OCI-LY7 (cell line): ENCODE data around the gene SC5D. TPM values are rescaled to one million over a fixed set of nuclear protein-coding genes. Genes with fewer than 3 reads are reported as not detected.

Experiments used
- BruUV-seq: library from RNA; stranded (reverse); fragments of 400-500 nt; replicated peaks from 2 replicates; lab custom pipeline; 2021; lab: Mats Ljungman, UMichigan
- CTCF ChIA-PET: fragments of 300-600 bp; sonication (Branson Sonifier 250); formaldehyde crosslinking; loops from one replicate; lab custom pipeline; 2022; ENCODE audit warnings: antibody characterized with exemption; ENCODE audit not compliant: unreplicated experiment; lab: Charles Lee
- POLR2A ChIA-PET: fragments of 300-600 bp; sonication (Branson Sonifier 250); formaldehyde crosslinking; loops from one replicate; lab custom pipeline; 2022; ENCODE audit warnings: antibody characterized with exemption; lab: Charles Lee
- DNase-seq: peaks from one replicate; pipeline ENCODE4 v3.0.0-alpha.2; 2015; ENCODE audit warnings: low spot score
- H2AFZ ChIP-seq: fragments of 200-600 bp; sonication (generic), shearing (Covaris generic); 2 replicates; pipeline ENCODE4 v1.6.1; 2014; ENCODE audit warnings: mild to moderate bottlenecking, antibody characterized with exemption, low read length, moderate library complexity
- H3K27ac ChIP-seq: fragments of 200-600 bp; sonication (generic); 2 replicates; pipeline ENCODE4 v1.5.1; 2014; ENCODE audit warnings: mixed run types, low read depth, mild to moderate bottlenecking, moderate library complexity, low read length, inconsistent platforms; ENCODE audit not compliant: poor library complexity, severe bottlenecking
- H3K36me3 ChIP-seq: fragments of 200-600 bp; sonication (generic); 2 replicates; pipeline ENCODE4 v1.6.1; 2014; ENCODE audit warnings: mild to moderate bottlenecking, antibody characterized with exemption, low read length, moderate library complexity, mixed read lengths; ENCODE audit not compliant: insufficient read depth
- H3K4me1 ChIP-seq: fragments of 200-600 bp; sonication (generic); 2 replicates; pipeline ENCODE4 v1.5.1; 2014; ENCODE audit warnings: mild to moderate bottlenecking, low read length; ENCODE audit not compliant: insufficient read depth, poor library complexity, severe bottlenecking
- H3K4me2 ChIP-seq: fragments of 200-600 bp; sonication (generic); 2 replicates; pipeline ENCODE4 v1.6.1; 2014; ENCODE audit warnings: mild to moderate bottlenecking, low read length
- H3K4me3 ChIP-seq: fragments of 200-600 bp; sonication (generic); 2 replicates; pipeline ENCODE4 v1.5.1; 2014; ENCODE audit warnings: mild to moderate bottlenecking, low read depth, low read length; ENCODE audit not compliant: poor library complexity, severe bottlenecking
- H3K79me2 ChIP-seq: fragments of 200-600 bp; sonication (generic); 2 replicates; pipeline ENCODE4 v1.6.1; 2016; ENCODE audit warnings: low read depth, mild to moderate bottlenecking, low read length, moderate library complexity, mixed read lengths; ENCODE audit not compliant: insufficient read depth
- H3K9me2 ChIP-seq: fragments of 200-600 bp; sonication (generic); 2 replicates; pipeline ENCODE4 v1.6.1; 2016; ENCODE audit warnings: mild to moderate bottlenecking, low read length, mixed read lengths; ENCODE audit not compliant: insufficient read depth
- H3K9me3 ChIP-seq: fragments of 200-600 bp; sonication (generic); 2 replicates; pipeline ENCODE4 v1.6.1; 2014; ENCODE audit warnings: mild to moderate bottlenecking, mixed run types, low read length, mixed read lengths
- H4K20me1 ChIP-seq: fragments of 200-600 bp; sonication (generic); 2 replicates; pipeline ENCODE4 v1.6.1; 2014; ENCODE audit warnings: mild to moderate bottlenecking, antibody characterized with exemption, low read length, moderate library complexity, mixed read lengths; ENCODE audit not compliant: insufficient read depth
- CTCF ChIP-seq: fragments of 200-600 bp; sonication (generic); conservative IDR thresholded peaks from 2 replicates; pipeline ENCODE4 v1.5.1; 2014; ENCODE audit warnings: mild to moderate bottlenecking, antibody characterized with exemption, low read length, moderate library complexity, mixed read lengths
- EZH2phosphoT487 ChIP-seq: fragments of 200-600 bp; sonication (generic); IDR thresholded peaks from 2 replicates; pipeline ENCODE4 v1.6.1; 2018; ENCODE audit warnings: low read depth, borderline replicate concordance, mild to moderate bottlenecking, mixed run types, antibody characterized with exemption, low read length, moderate library complexity, mixed read lengths
- intact Hi-C: fragments of 100-400 bp; cut with micrococcal nuclease; formaldehyde crosslinking; loops from one replicate; pipeline ENCODE4 v1.10.0; 2022; ENCODE audit not compliant: unreplicated experiment
- total RNA-seq, 2 experiments: library from RNA; depleted of rRNA in 1 of 2; stranded (reverse); fragments of >200 nt in 1 of 2; shearing (Covaris generic) in 1 of 2; gene quantifications; 2 replicates each; pipeline ENCODE4 v1.2.3, GENCODE V29; 2014 to 2022

SC5D gene
- total RNA-seq, 2 experiments from 2014 or later: 27.9 to 43.3 TPM

DNA sequence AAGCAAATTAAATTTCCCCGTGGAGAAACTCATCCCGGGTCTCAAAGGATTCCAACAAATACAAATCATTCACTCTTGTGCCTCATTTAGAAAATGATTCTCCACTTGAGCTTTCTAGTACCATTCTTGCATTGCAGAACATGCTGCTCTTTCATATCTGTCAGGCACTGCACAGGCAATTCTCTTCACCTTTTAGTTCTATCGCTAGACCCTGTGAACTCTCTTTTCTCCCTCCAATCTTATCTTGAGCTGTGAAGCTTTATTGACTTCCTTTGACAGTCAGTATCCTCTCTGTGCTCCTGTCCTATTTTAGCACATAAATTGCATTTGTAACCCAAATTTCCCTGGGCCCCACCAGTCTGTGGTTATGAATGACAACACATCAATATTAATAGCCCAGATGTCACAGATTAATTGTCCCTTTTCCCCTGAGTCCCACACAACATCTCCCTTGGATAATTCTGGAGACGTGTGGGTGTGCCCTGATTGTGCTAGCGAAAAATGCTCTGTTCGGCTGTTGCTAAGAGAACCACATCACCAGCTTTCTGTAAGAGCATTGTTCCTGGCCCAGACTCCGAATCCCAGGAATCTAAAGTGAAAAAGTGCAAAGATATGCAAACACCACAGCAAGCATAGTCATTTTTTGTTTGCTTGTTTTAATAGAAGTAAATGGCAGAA, 22.4 kb upstream of the SC5D start:
- Histone ChIP-seq H3K27ac (no peak overlapping the region), H3K36me3 (no peaks in the 10 kb centered on the region), H3K79me2 (no peaks in the 10 kb centered on the region), H4K20me1 (no peaks in the 10 kb centered on the region), H3K4me2 (no peak overlapping the region), H3K4me3 (no peak overlapping the region), H3K9me2 (no peaks in the 10 kb centered on the region), H3K4me1 (no peaks in the 10 kb centered on the region), H2AFZ (no peak overlapping the region), H3K9me3 (no peaks in the 10 kb centered on the region)
- no peak for DNase-seq
- BruUV-seq: no TSS peak
- ChIA-PET POLR2A (no interaction called here), CTCF (no interaction called here)
- TF ChIP-seq EZH2phosphoT487: no peak
- TF ChIP-seq CTCF: no peak
- intact Hi-C loops: no loop called here

- TF ChIP-seq CTCF: no peak
- TF ChIP-seq EZH2phosphoT487: no peak
- ChIA-PET CTCF (no interaction called here), POLR2A (interaction anchor here (0.6 to 1.2 kb wide), 2 partner anchors 73 to 82 kb away, joined by 3 read pairs; no protein-coding TSS in a partner anchor)
- no peaks in the 10 kb centered on the region for H4K20me1 ChIP-seq
- intact Hi-C loops: no loop called here
- no peak overlapping the region for H3K4me3 ChIP-seq
- no peak overlapping the region for H3K27ac ChIP-seq
- no peaks in the 10 kb centered on the region for H3K79me2 ChIP-seq
- no peaks in the 10 kb centered on the region for H3K9me2 ChIP-seq
- H3K36me3 ChIP-seq: no peaks in the 10 kb centered on the region
- no peaks in the 10 kb centered on the region for H3K4me1 ChIP-seq
- H2AFZ ChIP-seq: no peak overlapping the region
- no peak for DNase-seq
- no TSS peak for BruUV-seq
- no peak overlapping the region for H3K4me2 ChIP-seq
- no peaks in the 10 kb centered on the region for H3K9me3 ChIP-seq
Observed at GRCh38 chr11:121274332-121274991, 18.1 kb upstream of the SC5D start.

- no peak overlapping the region for H2AFZ ChIP-seq
- DNase-seq: no peak
- intact Hi-C loops: no loop called here
- ChIA-PET CTCF (no interaction called here), POLR2A (no interaction called here)
- TF ChIP-seq EZH2phosphoT487 (no peak), CTCF (no peak)
- H3K4me2 ChIP-seq: no peak overlapping the region
- no peaks in the 10 kb centered on the region for H3K9me3 ChIP-seq
- no peaks in the 10 kb centered on the region for H3K36me3 ChIP-seq
- no peaks in the 10 kb centered on the region for H3K4me1 ChIP-seq
- BruUV-seq: no TSS peak
- H3K79me2 ChIP-seq: no peaks in the 10 kb centered on the region
- H3K4me3 ChIP-seq: no peak overlapping the region
- no peaks in the 10 kb centered on the region for H3K9me2 ChIP-seq
- no peak overlapping the region for H3K27ac ChIP-seq
- no peaks in the 10 kb centered on the region for H4K20me1 ChIP-seq
Observed at GRCh38 chr11:121281698-121282097, 10.9 kb upstream of the SC5D start.
